ENCODE data around the gene ABL2.

ABL2 gene

GRCh38 chr1:179053486-179053885 is 176.0 kb downstream of the ABL2 start:
- H3K4me3 ChIP-seq (ENCODE audit: low read length) = no peak overlapping the region
- DNase-seq (ENCODE audit: low read depth) = no peak
- TF ChIP-seq CTCF (conservative IDR thresholded peaks at IDR 0.05; ENCODE audit: low read depth, low read length) = no peak

GRCh38 chr1:179052776-179053175 is 176.7 kb downstream of the ABL2 start:
- no peak for DNase-seq (ENCODE audit: low read depth)
- TF ChIP-seq CTCF (conservative IDR thresholded peaks at IDR 0.05; ENCODE audit: low read depth, low read length) = no peak
- no peak overlapping the region for H3K4me3 ChIP-seq (ENCODE audit: low read length)
